ENCODE data around the gene KRTAP9-3.
"Not testable (repeated sequence)": the region's sequence is repeated elsewhere in the genome, so short reads cannot be mapped to it uniquely, and the experiment has no call there.

The KRTAP9-3 gene

GRCh38 chr17:41199421-41200078, 32.7 kb upstream of the KRTAP9-3 start:
- DNase-seq (ENCODE audit: insufficient read length, low spot score) = no peak
- FAIRE-seq = no peak
- TF ChIP-seq CTCF (IDR thresholded peaks at IDR 0.05; ENCODE audit: insufficient read depth, missing control alignments) = no peak

GRCh38 chr17:41211845-41212466, 20.3 kb upstream of the KRTAP9-3 start:
- FAIRE-seq = no peak
- no peak for DNase-seq (ENCODE audit: insufficient read length, low spot score)
- no peak for TF ChIP-seq CTCF (IDR thresholded peaks at IDR 0.05; ENCODE audit: insufficient read depth, missing control alignments)

- FAIRE-seq (no peak), DNase-seq (ENCODE audit: insufficient read length, low spot score) (no peak)
- no peak for TF ChIP-seq CTCF (IDR thresholded peaks at IDR 0.05; ENCODE audit: insufficient read depth, missing control alignments)
These were observed 19.6 kb upstream of the KRTAP9-3 start for GRCh38 chr17:41212524-41213169.

GRCh38 chr17:41215681-41216080, 16.6 kb upstream of the KRTAP9-3 start:
- no peak for FAIRE-seq
- no peak for DNase-seq (ENCODE audit: insufficient read length, low spot score)
- TF ChIP-seq CTCF (IDR thresholded peaks at IDR 0.05; ENCODE audit: insufficient read depth, missing control alignments) = no peak

GRCh38 chr17:41223821-41224220, 8.4 kb upstream of the KRTAP9-3 start:
- no peak for TF ChIP-seq CTCF (IDR thresholded peaks at IDR 0.05; ENCODE audit: insufficient read depth, missing control alignments)
- no peak for FAIRE-seq
- no peak for DNase-seq (ENCODE audit: insufficient read length, low spot score)

- no peak for TF ChIP-seq CTCF (IDR thresholded peaks at IDR 0.05; ENCODE audit: insufficient read depth, missing control alignments)
- no peak for DNase-seq (ENCODE audit: insufficient read length, low spot score)
- no peak for FAIRE-seq
These were observed 6.2 kb upstream of the KRTAP9-3 start for GRCh38 chr17:41226051-41226450.

- not testable (repeated sequence) for FAIRE-seq; DNase-seq (ENCODE audit: insufficient read length, low spot score)
These were observed 5.6 kb upstream of the KRTAP9-3 start, which contains the start of gene KRTAP9-2 for GRCh38 chr17:41226598-41227095. TSS of gene KRTAP9-2 (plus strand) at chr17:41226648. CDS start at chr17:41226655, 7 bp downstream.

Data from D721Med (cell line).